Neural progenitor cell (in vitro differentiated cells): ENCODE results near the gene OR2A5.

Experiments used
- CTCF ChIP-seq: fragments of 200-600 bp; sonication (generic); IDR thresholded peaks from 2 replicates; pipeline ENCODE4 v1.5.1; 2017; ENCODE audit warnings: antibody characterized with exemption, mild to moderate bottlenecking
- EZH2 ChIP-seq: fragments of 200-600 bp; sonication (generic); IDR thresholded peaks from 2 replicates; pipeline ENCODE4 v1.6.1; 2017; ENCODE audit warnings: antibody characterized with exemption, mild to moderate bottlenecking, moderate library complexity

- TF ChIP-seq CTCF (no peak), EZH2 (no peak)
Measured at GRCh38 chr7:144027974-144028373, 20.8 kb upstream of the OR2A5 start.
